ENCODE data around the gene SDK1.

Gene SDK1

GRCh38 chr7:3559278-3559677 lies 258.2 kb downstream of the SDK1 start:
- TF ChIP-seq CTCF (IDR thresholded peaks at IDR 0.05; ENCODE audit: extremely low read depth, missing control alignments) = no peak
- no peak for DNase-seq (ENCODE audit: low spot score)

- no peak for DNase-seq (ENCODE audit: low spot score)
- TF ChIP-seq CTCF (IDR thresholded peaks at IDR 0.05; ENCODE audit: extremely low read depth, missing control alignments) = no peak
Measured at GRCh38 chr7:3560495-3560894, 259.4 kb downstream of the SDK1 start.

- TF ChIP-seq CTCF (IDR thresholded peaks at IDR 0.05; ENCODE audit: extremely low read depth, missing control alignments) = no peak
- DNase-seq (ENCODE audit: low spot score) = no peak
Measured at GRCh38 chr7:3561932-3562331, 260.9 kb downstream of the SDK1 start.

GRCh38 chr7:3564231-3564630 lies 263.2 kb downstream of the SDK1 start:
- DNase-seq (ENCODE audit: low spot score) = no peak

GRCh38 chr7:3568516-3568915 lies 267.5 kb downstream of the SDK1 start:
- no peak for DNase-seq (ENCODE audit: low spot score)
- no peak for TF ChIP-seq CTCF (IDR thresholded peaks at IDR 0.05; ENCODE audit: extremely low read depth, missing control alignments)

More at GRCh38 chr7:3564231-3564630, 263.2 kb downstream of the SDK1 start:
- no peak for TF ChIP-seq CTCF (IDR thresholded peaks at IDR 0.05; ENCODE audit: extremely low read depth, missing control alignments)

- TF ChIP-seq CTCF (IDR thresholded peaks at IDR 0.05; ENCODE audit: extremely low read depth, missing control alignments) = no peak
- no peak for DNase-seq (ENCODE audit: low spot score)
Measured at GRCh38 chr7:3569643-3570042, 268.6 kb downstream of the SDK1 start.

- TF ChIP-seq CTCF (IDR thresholded peaks at IDR 0.05; ENCODE audit: extremely low read depth, missing control alignments) = no peak
- DNase-seq (ENCODE audit: low spot score) = no peak
Measured at GRCh38 chr7:3573151-3573550, 272.1 kb downstream of the SDK1 start.

All from GM20000 (cell line).